ENCODE results near the gene BPIFA2. TPM values are rescaled to one million over a fixed set of nuclear protein-coding genes. Genes with fewer than 3 reads are reported as not detected.
"Not testable (repeated sequence)": the region's sequence is repeated elsewhere in the genome, so short reads cannot be mapped to it uniquely, and the experiment has no call there.

The BPIFA2 gene
- polyA plus RNA-seq, 1 experiment, result not detected

DNA sequence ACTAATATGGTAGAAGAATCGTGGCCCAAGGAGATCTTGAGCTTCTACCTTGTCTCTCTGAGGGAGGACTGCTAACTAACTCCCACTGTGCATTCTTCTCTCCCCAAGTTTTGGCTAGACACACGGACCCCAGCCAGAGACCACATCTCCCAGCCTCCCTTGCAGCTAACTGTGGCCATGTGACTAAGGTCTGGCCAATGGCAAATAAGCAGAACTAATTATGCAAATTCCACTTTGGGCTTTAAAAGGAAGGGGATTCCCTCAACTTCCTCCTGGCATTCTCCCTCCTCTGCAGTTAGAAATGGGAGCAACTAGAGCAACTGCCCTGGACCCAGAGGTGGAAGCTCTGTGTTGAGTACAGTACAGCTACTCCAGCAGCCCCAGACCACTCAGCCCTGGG lies 15.4 kb downstream of the BPIFA2 start:
- no peaks in the 10 kb centered on the region for H3K36me3 ChIP-seq (ENCODE audit: control insufficient read depth, insufficient read depth, low read length)
- CTCF ChIA-PET, result no interaction called here
- TF ChIP-seq, protein P1, sequence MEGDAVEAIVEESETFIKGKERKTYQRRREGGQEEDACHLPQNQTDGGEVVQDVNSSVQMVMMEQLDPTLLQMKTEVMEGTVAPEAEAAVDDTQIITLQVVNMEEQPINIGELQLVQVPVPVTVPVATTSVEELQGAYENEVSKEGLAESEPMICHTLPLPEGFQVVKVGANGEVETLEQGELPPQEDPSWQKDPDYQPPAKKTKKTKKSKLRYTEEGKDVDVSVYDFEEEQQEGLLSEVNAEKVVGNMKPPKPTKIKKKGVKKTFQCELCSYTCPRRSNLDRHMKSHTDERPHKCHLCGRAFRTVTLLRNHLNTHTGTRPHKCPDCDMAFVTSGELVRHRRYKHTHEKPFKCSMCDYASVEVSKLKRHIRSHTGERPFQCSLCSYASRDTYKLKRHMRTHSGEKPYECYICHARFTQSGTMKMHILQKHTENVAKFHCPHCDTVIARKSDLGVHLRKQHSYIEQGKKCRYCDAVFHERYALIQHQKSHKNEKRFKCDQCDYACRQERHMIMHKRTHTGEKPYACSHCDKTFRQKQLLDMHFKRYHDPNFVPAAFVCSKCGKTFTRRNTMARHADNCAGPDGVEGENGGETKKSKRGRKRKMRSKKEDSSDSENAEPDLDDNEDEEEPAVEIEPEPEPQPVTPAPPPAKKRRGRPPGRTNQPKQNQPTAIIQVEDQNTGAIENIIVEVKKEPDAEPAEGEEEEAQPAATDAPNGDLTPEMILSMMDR (IDR thresholded peaks at IDR 0.05; ENCODE audit: insufficient read depth, low read depth, low read length), result no peak
- H3K27me3 ChIP-seq (ENCODE audit: control insufficient read depth, insufficient read depth, low read length), result no peaks in the 10 kb centered on the region; the same call in 1 of the 2 replicates
- H3K4me3 ChIP-seq (ENCODE audit: low read depth, low read length), result no peak overlapping the region
- POLR2A ChIA-PET, result no interaction called here
- no peak for DNase-seq (ENCODE audit: low read depth)

DNA sequence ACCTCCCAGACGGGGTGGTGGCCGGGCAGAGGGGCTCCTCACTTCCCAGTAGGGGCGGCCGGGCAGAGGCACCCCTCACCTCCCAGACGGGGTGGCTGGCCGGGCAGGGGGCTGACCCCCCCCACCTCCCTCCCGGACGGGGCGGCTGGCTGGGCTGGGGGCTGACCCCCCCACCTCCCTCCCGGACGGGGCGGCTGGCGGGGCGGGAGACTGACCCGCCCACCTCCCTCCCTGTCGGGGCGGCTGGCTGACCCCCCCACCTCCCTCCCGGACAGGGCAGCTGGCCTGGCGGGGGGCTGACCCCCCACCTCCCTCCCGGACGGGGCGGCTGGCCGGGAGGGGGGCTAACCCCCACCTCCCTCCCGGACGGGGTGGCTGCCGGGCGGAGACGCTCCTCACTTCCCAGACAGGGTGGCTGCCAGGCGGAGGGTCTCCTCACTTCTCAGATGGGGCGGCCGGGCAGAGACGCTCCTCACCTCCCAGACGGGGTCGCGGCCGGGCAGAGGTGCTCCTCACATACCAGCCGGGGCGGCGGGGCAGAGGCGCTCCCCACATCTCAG lies 17.2 kb downstream of the BPIFA2 start:
- H3K36me3 ChIP-seq (ENCODE audit: control insufficient read depth, insufficient read depth, low read length); DNase-seq (ENCODE audit: low read depth); POLR2A ChIA-PET; CTCF ChIA-PET; H3K27me3 ChIP-seq (ENCODE audit: control insufficient read depth, insufficient read depth, low read length); H3K4me3 ChIP-seq (ENCODE audit: low read depth, low read length): not testable (repeated sequence)

DNA sequence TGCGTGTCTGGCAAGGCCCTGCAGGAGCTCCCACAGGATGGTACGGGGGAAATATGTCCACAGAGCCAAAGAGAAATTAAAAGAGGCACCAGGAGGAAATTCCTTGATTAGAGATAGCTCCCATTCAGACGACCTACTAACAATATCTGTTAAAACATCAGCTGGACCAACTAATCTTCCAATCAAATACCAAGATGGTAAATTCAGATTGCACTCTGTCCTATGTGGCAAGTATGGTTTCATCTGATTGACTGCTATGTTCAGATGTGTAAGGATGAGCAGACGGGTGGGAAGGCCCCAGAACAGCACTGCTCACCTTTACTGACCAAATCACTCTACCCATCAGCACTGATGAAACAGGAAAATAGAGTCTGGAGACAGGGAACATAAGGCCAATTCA lies 19.5 kb downstream of the BPIFA2 start:
- POLR2A ChIA-PET, result no interaction called here
- Histone ChIP-seq H3K36me3 (ENCODE audit: control insufficient read depth, insufficient read depth, low read length) (no peaks in the 10 kb centered on the region), H3K27me3 (ENCODE audit: control insufficient read depth, insufficient read depth, low read length) (no peaks in the 10 kb centered on the region; the same call in 1 of the 2 replicates), H3K4me3 (ENCODE audit: low read depth, low read length) (no peak overlapping the region)
- CTCF ChIA-PET, result interaction anchor here (0.6 kb wide), 1 partner anchor 56 kb away, joined by 5 read pairs; no protein-coding TSS in a partner anchor
- DNase-seq (ENCODE audit: low read depth), result no peak
- TF ChIP-seq, protein P1 (IDR thresholded peaks at IDR 0.05; ENCODE audit: insufficient read depth, low read depth, low read length), result no peak

DNA sequence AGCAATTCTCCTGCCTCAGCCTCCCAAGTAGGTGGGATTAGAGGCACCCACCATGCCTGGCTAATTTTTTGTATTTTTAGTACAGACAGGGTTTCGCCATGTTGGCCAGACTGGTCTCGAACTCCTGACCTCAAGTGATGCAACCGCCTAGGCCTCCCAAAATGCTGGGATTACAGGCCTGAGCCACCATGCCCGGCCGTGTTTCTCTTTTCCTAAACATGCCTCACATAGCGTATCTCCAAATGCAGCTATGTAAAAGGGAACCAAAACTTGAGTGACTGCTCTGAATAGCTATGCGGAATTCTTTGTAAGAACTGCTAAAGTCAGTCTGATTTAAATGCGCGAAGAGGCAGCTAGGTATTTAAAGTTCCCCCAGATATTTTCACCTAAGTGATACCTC lies 20.5 kb downstream of the BPIFA2 start:
- Histone ChIP-seq H3K36me3 (ENCODE audit: control insufficient read depth, insufficient read depth, low read length) (no peaks in the 10 kb centered on the region), H3K4me3 (ENCODE audit: low read depth, low read length) (no peak overlapping the region), H3K27me3 (ENCODE audit: control insufficient read depth, insufficient read depth, low read length) (no peaks in the 10 kb centered on the region; the same call in 1 of the 2 replicates)
- no peak for DNase-seq (ENCODE audit: low read depth)
- ChIA-PET POLR2A (no interaction called here), CTCF (no interaction called here)
- TF ChIP-seq, protein P1 (IDR thresholded peaks at IDR 0.05; ENCODE audit: insufficient read depth, low read depth, low read length), result no peak

DNA sequence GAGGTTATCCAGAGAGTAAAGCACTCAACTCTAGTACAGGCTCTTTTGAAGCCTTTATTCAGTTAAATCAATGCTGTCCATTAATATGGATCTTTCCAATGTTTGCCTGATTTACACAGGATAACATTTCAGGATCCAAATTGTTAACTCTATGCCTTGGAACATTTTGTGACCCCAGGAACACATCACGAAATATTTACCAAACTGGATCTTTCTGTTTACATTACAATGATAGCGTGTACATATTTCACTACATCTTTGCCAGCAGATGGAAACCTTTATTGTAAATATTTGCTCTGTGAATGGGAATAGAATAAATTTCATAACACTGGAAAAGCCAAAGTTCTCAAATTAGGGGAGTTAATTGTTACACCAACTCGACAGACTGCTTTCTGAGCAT lies 23.5 kb downstream of the BPIFA2 start:
- DNase-seq (ENCODE audit: low read depth), result no peak
- POLR2A ChIA-PET, result no interaction called here
- TF ChIP-seq, protein P1 (IDR thresholded peaks at IDR 0.05; ENCODE audit: insufficient read depth, low read depth, low read length), result no peak
- no peaks in the 10 kb centered on the region for H3K36me3 ChIP-seq (ENCODE audit: control insufficient read depth, insufficient read depth, low read length)
- H3K4me3 ChIP-seq (ENCODE audit: low read depth, low read length), result no peak overlapping the region
- H3K27me3 ChIP-seq (ENCODE audit: control insufficient read depth, insufficient read depth, low read length), result no peaks in the 10 kb centered on the region; the same call in 1 of the 2 replicates
- CTCF ChIA-PET, result interaction anchor here (1.2 kb wide), 1 partner anchor 137 kb away, joined by 3 read pairs; no protein-coding TSS in a partner anchor

DNA sequence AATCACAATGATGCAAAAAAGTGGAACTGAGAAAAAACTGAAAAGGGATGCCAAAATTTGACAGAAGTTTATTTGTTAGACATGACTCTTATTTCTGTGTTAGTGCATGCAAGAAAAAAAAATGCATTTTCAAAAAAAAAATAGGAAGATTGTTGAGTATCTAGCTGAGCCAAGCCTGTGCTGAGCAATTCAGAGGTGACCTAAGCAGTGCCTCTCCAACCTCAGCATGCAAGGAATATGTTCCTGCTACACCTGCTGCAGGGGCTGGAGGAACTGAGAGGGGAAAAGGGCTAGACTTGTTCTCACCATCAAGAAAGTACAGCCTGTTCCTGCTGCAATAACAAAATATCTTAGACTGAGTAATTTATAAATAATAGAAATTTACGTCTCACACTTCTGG lies 24.0 kb downstream of the BPIFA2 start:
- no peak for DNase-seq (ENCODE audit: low read depth)
- ChIA-PET CTCF (interaction anchor here (1.2 kb wide), 1 partner anchor 136 kb away, joined by 3 read pairs; no protein-coding TSS in a partner anchor), POLR2A (no interaction called here)
- no peak overlapping the region for H3K4me3 ChIP-seq (ENCODE audit: low read depth, low read length)
- H3K36me3 ChIP-seq (ENCODE audit: control insufficient read depth, insufficient read depth, low read length), result no peaks in the 10 kb centered on the region
- H3K27me3 ChIP-seq (ENCODE audit: control insufficient read depth, insufficient read depth, low read length), result no peaks in the 10 kb centered on the region; the same call in 1 of the 2 replicates
- TF ChIP-seq, protein P1 (IDR thresholded peaks at IDR 0.05; ENCODE audit: insufficient read depth, low read depth, low read length), result no peak

Measured in BJ (cell line).